ENCODE measurements around the gene SPHK2. TPM values are rescaled to one million over a fixed set of nuclear protein-coding genes. Genes with fewer than 3 reads are reported as not detected.
"Not testable (repeated sequence)": the region's sequence is repeated elsewhere in the genome, so short reads cannot be mapped to it uniquely, and the experiment has no call there.

SPHK2 gene
- polyA plus RNA-seq, 1 of the 3 experiments (the other 2 are of a cell fraction), result 14.8 TPM

DNA sequence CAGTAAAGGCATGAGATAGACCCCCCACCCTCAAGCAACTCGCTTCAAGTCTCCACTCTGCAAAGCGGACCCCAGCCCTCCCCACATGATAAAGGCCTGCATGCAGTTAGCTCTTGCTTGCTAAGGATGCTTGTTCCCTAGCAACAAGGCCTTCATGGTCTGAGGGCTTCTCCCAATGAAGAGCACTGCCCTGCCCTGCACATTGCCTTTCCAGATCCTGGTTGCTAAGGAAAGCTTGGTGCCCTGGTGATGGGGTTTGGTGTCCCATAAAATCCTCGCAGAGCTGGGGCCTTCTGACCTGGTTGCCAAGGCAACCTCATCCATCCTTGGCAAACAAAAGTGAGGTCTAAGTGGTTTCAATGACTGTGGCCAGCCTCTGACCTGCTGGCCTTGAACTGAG lies 11.9 kb downstream of the SPHK2 start:
- Histone ChIP-seq H3K27me3 (ENCODE audit: insufficient read depth) (no peaks in the 10 kb centered on the region), H2AFZ (ENCODE audit: low read depth) (no peak overlapping the region), H3K36me3 (replicated peaks in 1 of 2; ENCODE audit: control insufficient read depth in 1 of 2, insufficient read depth in 2 of 2, low read length in 1 of 2) (peaks cover 17 to 25% of the 10 kb centered on the region in 2 experiments), H3K4me3 (ENCODE audit: low read depth in 2 of 2, low read length in 1 of 2) (no peak overlapping the region), H3K9me3 (no peaks in the 10 kb centered on the region), H3K9ac (no peak overlapping the region), H4K20me1 (ENCODE audit: insufficient read depth) (no peaks in the 10 kb centered on the region), H3F3A (replicated peaks; ENCODE audit: insufficient read depth) (peaks cover 21% of the 10 kb centered on the region), H3K4me2 (no peak overlapping the region), H3K9me2 (no peaks in the 10 kb centered on the region), H3K27ac (ENCODE audit: low read depth in 2 of 2, low read length in 1 of 2) (no peak overlapping the region; a peak in 1 of 4 replicates), H3K4me1 (ENCODE audit: control insufficient read depth in 1 of 2, insufficient read depth in 2 of 2, low read depth in 1 of 2, low read length in 1 of 2) (peaks cover 25 to 27% of the 10 kb centered on the region in 2 experiments), H3K79me2 (ENCODE audit: insufficient read depth) (no peaks in the 10 kb centered on the region; the same call in 1 of the 2 replicates)
- 86% methylated on average over 3 of the region's 3 CpGs for WGBS (ENCODE audit: low lambda C conversion rate)
- POLR2A ChIA-PET, result interaction anchor here (0.8 kb wide), 1 partner anchor 164 kb away, joined by 3 read pairs; no protein-coding TSS in a partner anchor
- TF ChIP-seq NFIC (IDR thresholded peaks at IDR 0.05; ENCODE audit: borderline replicate concordance), result no peak
- TF ChIP-seq, protein P1, sequence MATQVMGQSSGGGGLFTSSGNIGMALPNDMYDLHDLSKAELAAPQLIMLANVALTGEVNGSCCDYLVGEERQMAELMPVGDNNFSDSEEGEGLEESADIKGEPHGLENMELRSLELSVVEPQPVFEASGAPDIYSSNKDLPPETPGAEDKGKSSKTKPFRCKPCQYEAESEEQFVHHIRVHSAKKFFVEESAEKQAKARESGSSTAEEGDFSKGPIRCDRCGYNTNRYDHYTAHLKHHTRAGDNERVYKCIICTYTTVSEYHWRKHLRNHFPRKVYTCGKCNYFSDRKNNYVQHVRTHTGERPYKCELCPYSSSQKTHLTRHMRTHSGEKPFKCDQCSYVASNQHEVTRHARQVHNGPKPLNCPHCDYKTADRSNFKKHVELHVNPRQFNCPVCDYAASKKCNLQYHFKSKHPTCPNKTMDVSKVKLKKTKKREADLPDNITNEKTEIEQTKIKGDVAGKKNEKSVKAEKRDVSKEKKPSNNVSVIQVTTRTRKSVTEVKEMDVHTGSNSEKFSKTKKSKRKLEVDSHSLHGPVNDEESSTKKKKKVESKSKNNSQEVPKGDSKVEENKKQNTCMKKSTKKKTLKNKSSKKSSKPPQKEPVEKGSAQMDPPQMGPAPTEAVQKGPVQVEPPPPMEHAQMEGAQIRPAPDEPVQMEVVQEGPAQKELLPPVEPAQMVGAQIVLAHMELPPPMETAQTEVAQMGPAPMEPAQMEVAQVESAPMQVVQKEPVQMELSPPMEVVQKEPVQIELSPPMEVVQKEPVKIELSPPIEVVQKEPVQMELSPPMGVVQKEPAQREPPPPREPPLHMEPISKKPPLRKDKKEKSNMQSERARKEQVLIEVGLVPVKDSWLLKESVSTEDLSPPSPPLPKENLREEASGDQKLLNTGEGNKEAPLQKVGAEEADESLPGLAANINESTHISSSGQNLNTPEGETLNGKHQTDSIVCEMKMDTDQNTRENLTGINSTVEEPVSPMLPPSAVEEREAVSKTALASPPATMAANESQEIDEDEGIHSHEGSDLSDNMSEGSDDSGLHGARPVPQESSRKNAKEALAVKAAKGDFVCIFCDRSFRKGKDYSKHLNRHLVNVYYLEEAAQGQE (IDR thresholded peaks at IDR 0.05; ENCODE audit: low read depth, low read length), result no peak
- peak; percentile 3; the same call in 1 of the 2 replicates for TF ChIP-seq POLR2AphosphoS5 (IDR thresholded peaks at IDR 0.05; ENCODE audit: low read depth, low read length)
- no peak for TF ChIP-seq MXI1 (IDR thresholded peaks at IDR 0.05; ENCODE audit: low read depth, low read length)
- TF ChIP-seq FOSL2 (IDR thresholded peaks at IDR 0.05; ENCODE audit: borderline replicate concordance, low read depth), result no peak
- no peak for DNase-seq
- CTCF ChIA-PET, result interaction anchor here (0.9 to 1.0 kb wide), 2 partner anchors 15 to 339 kb away, joined by 3 to 5 read pairs; partner anchors contain the start of gene CA11

DNA sequence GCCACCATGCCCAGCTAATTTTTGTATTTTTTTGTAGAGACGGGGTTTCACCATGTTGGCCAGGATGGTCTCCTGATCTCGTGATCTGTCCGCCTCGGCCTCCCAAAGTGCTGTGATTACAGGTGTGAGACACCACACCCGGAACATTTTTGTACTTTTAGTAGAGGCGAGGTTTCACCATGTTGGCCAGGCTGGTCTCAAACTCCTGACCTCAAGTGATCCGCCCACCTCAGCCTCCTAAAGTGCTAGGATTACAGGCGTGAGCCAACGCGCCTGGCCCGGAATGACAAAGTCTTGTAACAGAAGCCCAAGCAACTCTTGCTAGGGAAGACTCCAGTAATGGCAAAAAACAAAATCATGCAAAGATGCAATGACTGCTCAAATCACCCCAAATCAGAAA lies 13.0 kb downstream of the SPHK2 start:
- peaks cover 25 to 31% of the 10 kb centered on the region in 2 experiments for H3K4me1 ChIP-seq (ENCODE audit: control insufficient read depth in 1 of 2, insufficient read depth in 2 of 2, low read depth in 1 of 2, low read length in 1 of 2)
- CTCF ChIA-PET, result interaction anchor here (1.3 kb wide), 1 partner anchor 14 kb away, joined by 3 read pairs; the partner anchor contains the start of gene CA11
- H3K4me3 ChIP-seq (ENCODE audit: low read depth in 2 of 2, low read length in 1 of 2); H2AFZ ChIP-seq (ENCODE audit: low read depth); H4K20me1 ChIP-seq (ENCODE audit: insufficient read depth); H3K9me3 ChIP-seq; H3K9me2 ChIP-seq; H3K79me2 ChIP-seq (ENCODE audit: insufficient read depth); H3K27me3 ChIP-seq (ENCODE audit: insufficient read depth); H3K9ac ChIP-seq; DNase-seq; H3K27ac ChIP-seq (ENCODE audit: low read depth in 2 of 2, low read length in 1 of 2): not testable (repeated sequence)
- peak overlapping the region; percentile 99; the same call in 1 of the 2 replicates for H3K4me2 ChIP-seq
- peaks cover 17 to 25% of the 10 kb centered on the region in 2 experiments for H3K36me3 ChIP-seq (replicated peaks in 1 of 2; ENCODE audit: control insufficient read depth in 1 of 2, insufficient read depth in 2 of 2, low read length in 1 of 2)
- POLR2A ChIA-PET, result interaction anchor here (1.2 kb wide), 2 partner anchors 9 to 18 kb away, joined by 5 read pairs; partner anchors contain the start of gene FAM83E
- WGBS (ENCODE audit: low lambda C conversion rate), result 97% methylated on average over 11 of the region's 11 CpGs
- H3F3A ChIP-seq (replicated peaks; ENCODE audit: insufficient read depth), result peaks cover 30% of the 10 kb centered on the region

DNA sequence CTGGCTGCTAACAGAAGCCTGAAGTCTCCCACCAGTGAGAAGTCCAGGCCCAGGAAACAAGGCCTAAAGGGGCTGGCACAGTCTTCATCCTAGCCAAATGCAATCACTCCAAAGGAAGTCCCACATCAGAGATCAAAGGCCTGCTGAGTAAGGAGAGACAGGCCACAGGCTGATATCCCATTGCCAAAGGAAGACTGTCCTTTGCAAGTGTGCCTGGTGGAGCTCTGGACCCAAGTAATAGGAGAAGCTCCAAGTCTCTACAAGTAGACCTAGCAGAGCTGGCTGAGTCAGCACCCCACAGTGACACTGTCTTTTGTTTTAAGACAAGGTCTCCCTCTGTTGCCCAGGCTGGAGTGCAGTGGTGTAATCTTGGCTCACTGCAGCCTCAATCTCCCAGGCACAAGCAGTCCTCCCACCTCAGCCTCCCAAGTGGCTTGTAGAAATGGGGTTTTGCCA lies 13.4 kb downstream of the SPHK2 start:
- H3K4me2 ChIP-seq, result peak overlapping the region; percentile 99; the same call in 1 of the 2 replicates
- no peaks in the 10 kb centered on the region; the same call in 1 of the 2 replicates for H3K79me2 ChIP-seq (ENCODE audit: insufficient read depth)
- H3K27me3 ChIP-seq (ENCODE audit: insufficient read depth), result no peaks in the 10 kb centered on the region
- CTCF ChIA-PET, result interaction anchor here (1.3 kb wide), 1 partner anchor 13 kb away, joined by 3 read pairs; the partner anchor contains the start of gene CA11
- no peak overlapping the region for H2AFZ ChIP-seq (ENCODE audit: low read depth)
- H3K27ac ChIP-seq (ENCODE audit: low read depth in 2 of 2, low read length in 1 of 2), result peak overlapping the region in 1 of 2 experiments; percentile 96; a peak in 3 of 4 replicates
- DNase-seq, result no peak
- H3K36me3 ChIP-seq (replicated peaks in 1 of 2; ENCODE audit: control insufficient read depth in 1 of 2, insufficient read depth in 2 of 2, low read length in 1 of 2), result peaks cover 17 to 25% of the 10 kb centered on the region in 2 experiments
- H3K9ac ChIP-seq, result 0 out of 2 replicates have a peak overlapping the region, but pooled peaks have one; percentile 17
- peaks cover 25 to 31% of the 10 kb centered on the region in 2 experiments for H3K4me1 ChIP-seq (ENCODE audit: control insufficient read depth in 1 of 2, insufficient read depth in 2 of 2, low read depth in 1 of 2, low read length in 1 of 2)
- H3F3A ChIP-seq (replicated peaks; ENCODE audit: insufficient read depth), result peaks cover 30% of the 10 kb centered on the region
- no peaks in the 10 kb centered on the region for H3K9me3 ChIP-seq
- POLR2A ChIA-PET, result interaction anchor here (1.2 kb wide), 2 partner anchors 9 to 18 kb away, joined by 5 read pairs; partner anchors contain the start of gene FAM83E
- no peak overlapping the region for H3K4me3 ChIP-seq (ENCODE audit: low read depth in 2 of 2, low read length in 1 of 2)
- H3K9me2 ChIP-seq, result no peaks in the 10 kb centered on the region
- TF ChIP-seq TCF12 (IDR thresholded peaks at IDR 0.05) (no peak), EZH2phosphoT487 (IDR thresholded peaks at IDR 0.05; ENCODE audit: borderline replicate concordance, low read depth) (no peak), MEF2A (IDR thresholded peaks at IDR 0.05; ENCODE audit: borderline replicate concordance, low read depth) (no peak), YY1 (IDR thresholded peaks at IDR 0.05; ENCODE audit: low read depth) (no peak), EP300 (IDR thresholded peaks at IDR 0.05; ENCODE audit: borderline replicate concordance in 1 of 2, low read depth in 1 of 2, low read length in 1 of 2) (no peak), GABPA (IDR thresholded peaks at IDR 0.05; ENCODE audit: low read depth) (no peak), POLR2AphosphoS5 (IDR thresholded peaks at IDR 0.05; ENCODE audit: low read depth, low read length) (no peak), NFIC (IDR thresholded peaks at IDR 0.05; ENCODE audit: borderline replicate concordance) (no peak)
- TF ChIP-seq, protein P2, sequence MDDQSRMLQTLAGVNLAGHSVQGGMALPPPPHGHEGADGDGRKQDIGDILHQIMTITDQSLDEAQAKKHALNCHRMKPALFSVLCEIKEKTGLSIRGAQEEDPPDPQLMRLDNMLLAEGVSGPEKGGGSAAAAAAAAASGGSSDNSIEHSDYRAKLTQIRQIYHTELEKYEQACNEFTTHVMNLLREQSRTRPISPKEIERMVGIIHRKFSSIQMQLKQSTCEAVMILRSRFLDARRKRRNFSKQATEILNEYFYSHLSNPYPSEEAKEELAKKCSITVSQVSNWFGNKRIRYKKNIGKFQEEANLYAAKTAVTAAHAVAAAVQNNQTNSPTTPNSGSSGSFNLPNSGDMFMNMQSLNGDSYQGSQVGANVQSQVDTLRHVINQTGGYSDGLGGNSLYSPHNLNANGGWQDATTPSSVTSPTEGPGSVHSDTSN (IDR thresholded peaks at IDR 0.05), result no peak
- TF ChIP-seq, protein P3, sequence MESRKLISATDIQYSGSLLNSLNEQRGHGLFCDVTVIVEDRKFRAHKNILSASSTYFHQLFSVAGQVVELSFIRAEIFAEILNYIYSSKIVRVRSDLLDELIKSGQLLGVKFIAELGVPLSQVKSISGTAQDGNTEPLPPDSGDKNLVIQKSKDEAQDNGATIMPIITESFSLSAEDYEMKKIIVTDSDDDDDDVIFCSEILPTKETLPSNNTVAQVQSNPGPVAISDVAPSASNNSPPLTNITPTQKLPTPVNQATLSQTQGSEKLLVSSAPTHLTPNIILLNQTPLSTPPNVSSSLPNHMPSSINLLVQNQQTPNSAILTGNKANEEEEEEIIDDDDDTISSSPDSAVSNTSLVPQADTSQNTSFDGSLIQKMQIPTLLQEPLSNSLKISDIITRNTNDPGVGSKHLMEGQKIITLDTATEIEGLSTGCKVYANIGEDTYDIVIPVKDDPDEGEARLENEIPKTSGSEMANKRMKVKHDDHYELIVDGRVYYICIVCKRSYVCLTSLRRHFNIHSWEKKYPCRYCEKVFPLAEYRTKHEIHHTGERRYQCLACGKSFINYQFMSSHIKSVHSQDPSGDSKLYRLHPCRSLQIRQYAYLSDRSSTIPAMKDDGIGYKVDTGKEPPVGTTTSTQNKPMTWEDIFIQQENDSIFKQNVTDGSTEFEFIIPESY (IDR thresholded peaks at IDR 0.05; ENCODE audit: borderline replicate concordance, low read depth), result no peak
- H4K20me1 ChIP-seq (ENCODE audit: insufficient read depth), result no peaks in the 10 kb centered on the region

Measured in SK-N-SH (cell line).